MCF 10A (cell line): ENCODE results near the gene GRAMD1B. TPM values are rescaled to one million over a fixed set of nuclear protein-coding genes. Genes with fewer than 3 reads are reported as not detected.

ENCODE experiments used
- BruUV-seq: library from RNA; stranded (reverse); fragments of 400-500 nt; replicated peaks from 2 replicates; lab custom pipeline; 2021; lab: Mats Ljungman, UMichigan
- CTCF ChIA-PET: fragments of 300-600 bp; sonication (Branson Sonifier 250); formaldehyde crosslinking; extraction: SDS; loops from one replicate; lab custom pipeline; 2021; ENCODE audit warnings: antibody characterized with exemption, inconsistent platforms; lab: Yijun Ruan, JAX
- POLR2A ChIA-PET: fragments of 300-600, 350-650 bp; sonication (Branson Sonifier 250); formaldehyde crosslinking; extraction: SDS; loops from one replicate; lab custom pipeline; 2020; ENCODE audit warnings: antibody characterized with exemption, inconsistent platforms; lab: Yijun Ruan, JAX
- DNase-seq: peaks from one replicate; pipeline ENCODE4 v3.0.0-alpha.2; 2018; ENCODE audit not compliant: unreplicated experiment
- H3K27ac Mint-ChIP-seq: one replicate; pipeline ENCODE4 v1.8.0; 2022; ENCODE audit warnings: mild to moderate bottlenecking, low read depth, mixed read lengths; ENCODE audit not compliant: unreplicated experiment
- H3K27me3 Mint-ChIP-seq: one replicate; pipeline ENCODE4 v1.8.0; 2022; ENCODE audit warnings: mixed read lengths; ENCODE audit not compliant: insufficient read depth, unreplicated experiment
- H3K36me3 Mint-ChIP-seq: one replicate; pipeline ENCODE4 v1.8.0; 2022; ENCODE audit warnings: mild to moderate bottlenecking, moderate library complexity, mixed read lengths; ENCODE audit not compliant: insufficient read depth, unreplicated experiment
- H3K4me1 Mint-ChIP-seq: one replicate; pipeline ENCODE4 v1.8.0; 2022; ENCODE audit warnings: mixed read lengths; ENCODE audit not compliant: insufficient read depth, unreplicated experiment
- H3K4me3 Mint-ChIP-seq: one replicate; pipeline ENCODE4 v1.8.0; 2022; ENCODE audit warnings: mild to moderate bottlenecking, moderate library complexity, mixed read lengths; ENCODE audit not compliant: unreplicated experiment
- H3K9me3 Mint-ChIP-seq: one replicate; pipeline ENCODE4 v1.8.0; 2022; ENCODE audit warnings: mixed read lengths; ENCODE audit not compliant: unreplicated experiment
- intact Hi-C: fragments of 100-400 bp; cut with micrococcal nuclease; formaldehyde crosslinking; loops from 2 replicates; pipeline ENCODE4 v1.14.1; 2022
- total RNA-seq: library from RNA; stranded (reverse); gene quantifications from 2 replicates; pipeline ENCODE4 v1.2.3, GENCODE V29; 2022
- TF ChIP-seq, protein P1 (sequence below): fragments of 200-600 bp; IDR thresholded peaks from one replicate; pipeline ENCODE4 v1.8.0; 2022; ENCODE audit warnings: antibody characterized with exemption, mild to moderate bottlenecking; ENCODE audit not compliant: unreplicated experiment

Gene GRAMD1B
- total RNA-seq, 1 experiment from 2014 or later = 0.26 TPM

DNA sequence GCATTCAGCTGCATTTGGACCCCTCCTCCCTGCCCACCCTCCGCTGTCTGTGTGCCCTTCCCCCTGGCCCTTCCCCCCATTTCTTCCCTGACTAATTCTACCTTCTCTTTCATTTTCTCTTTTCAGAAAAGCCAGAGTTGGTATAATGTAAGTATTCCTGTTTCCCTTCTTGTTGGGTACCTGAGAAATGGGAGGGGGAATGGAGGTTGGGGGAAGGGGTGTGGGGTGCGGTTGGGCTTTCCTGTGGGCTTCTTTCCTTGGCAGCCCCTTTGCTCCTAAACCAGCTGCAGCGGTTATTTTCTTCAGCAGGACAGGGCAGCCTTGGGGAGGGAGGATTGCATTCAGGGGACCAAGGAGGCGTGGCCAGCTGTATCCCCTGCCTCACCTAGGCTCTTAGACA lies 154.1 kb downstream of the GRAMD1B start:
- Mint-ChIP-seq H3K27ac (no peak overlapping the region), H3K36me3 (no peaks in the 10 kb centered on the region), H3K9me3 (no peaks in the 10 kb centered on the region), H3K27me3 (peaks cover 44% of the 10 kb centered on the region), H3K4me1 (peaks cover 9% of the 10 kb centered on the region), H3K4me3 (no peak overlapping the region)
- intact Hi-C loops = no loop called here
- no TSS peak for BruUV-seq
- POLR2A ChIA-PET = no interaction called here
- CTCF ChIA-PET = interaction anchor here (0.6 to 14.8 kb wide), 5 partner anchors 32 to 1362 kb away, joined by 3 to 354 read pairs (median 3); no protein-coding TSS in a partner anchor
- TF ChIP-seq, protein P1, sequence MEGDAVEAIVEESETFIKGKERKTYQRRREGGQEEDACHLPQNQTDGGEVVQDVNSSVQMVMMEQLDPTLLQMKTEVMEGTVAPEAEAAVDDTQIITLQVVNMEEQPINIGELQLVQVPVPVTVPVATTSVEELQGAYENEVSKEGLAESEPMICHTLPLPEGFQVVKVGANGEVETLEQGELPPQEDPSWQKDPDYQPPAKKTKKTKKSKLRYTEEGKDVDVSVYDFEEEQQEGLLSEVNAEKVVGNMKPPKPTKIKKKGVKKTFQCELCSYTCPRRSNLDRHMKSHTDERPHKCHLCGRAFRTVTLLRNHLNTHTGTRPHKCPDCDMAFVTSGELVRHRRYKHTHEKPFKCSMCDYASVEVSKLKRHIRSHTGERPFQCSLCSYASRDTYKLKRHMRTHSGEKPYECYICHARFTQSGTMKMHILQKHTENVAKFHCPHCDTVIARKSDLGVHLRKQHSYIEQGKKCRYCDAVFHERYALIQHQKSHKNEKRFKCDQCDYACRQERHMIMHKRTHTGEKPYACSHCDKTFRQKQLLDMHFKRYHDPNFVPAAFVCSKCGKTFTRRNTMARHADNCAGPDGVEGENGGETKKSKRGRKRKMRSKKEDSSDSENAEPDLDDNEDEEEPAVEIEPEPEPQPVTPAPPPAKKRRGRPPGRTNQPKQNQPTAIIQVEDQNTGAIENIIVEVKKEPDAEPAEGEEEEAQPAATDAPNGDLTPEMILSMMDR = no peak
- no peak for DNase-seq

DNA sequence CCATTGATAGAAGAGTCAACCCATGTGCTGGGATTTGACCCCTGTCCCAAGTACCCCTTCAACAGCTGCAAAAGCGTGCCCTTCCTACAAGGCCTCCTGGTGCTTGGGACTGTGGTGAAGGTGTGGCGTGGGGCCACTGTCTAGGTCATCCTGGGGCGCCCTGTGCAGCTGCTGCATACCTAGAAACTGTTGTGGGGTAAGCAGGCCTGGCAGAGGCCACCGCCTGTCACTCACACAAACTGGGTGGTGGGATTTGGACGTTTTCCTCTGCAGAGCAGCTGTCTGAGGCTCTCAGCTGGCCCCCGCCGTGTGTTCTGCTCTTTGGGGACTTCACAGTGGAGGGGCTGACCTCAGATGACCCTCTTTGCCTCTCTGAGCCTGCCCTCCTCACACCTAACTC lies 154.7 kb downstream of the GRAMD1B start:
- H3K36me3 Mint-ChIP-seq = no peaks in the 10 kb centered on the region
- H3K27ac Mint-ChIP-seq = no peak overlapping the region
- POLR2A ChIA-PET = no interaction called here
- no peak overlapping the region for H3K4me3 Mint-ChIP-seq
- peaks cover 9% of the 10 kb centered on the region for H3K4me1 Mint-ChIP-seq
- H3K27me3 Mint-ChIP-seq = peaks cover 39% of the 10 kb centered on the region
- H3K9me3 Mint-ChIP-seq = no peaks in the 10 kb centered on the region
- TF ChIP-seq, protein P1 = no peak
- intact Hi-C loops = no loop called here
- CTCF ChIA-PET = interaction anchor here (1.2 to 14.8 kb wide), 3 partner anchors 31 to 125 kb away, joined by 3 to 354 read pairs (median 7); no protein-coding TSS in a partner anchor
- no TSS peak for BruUV-seq
- DNase-seq = no peak

DNA sequence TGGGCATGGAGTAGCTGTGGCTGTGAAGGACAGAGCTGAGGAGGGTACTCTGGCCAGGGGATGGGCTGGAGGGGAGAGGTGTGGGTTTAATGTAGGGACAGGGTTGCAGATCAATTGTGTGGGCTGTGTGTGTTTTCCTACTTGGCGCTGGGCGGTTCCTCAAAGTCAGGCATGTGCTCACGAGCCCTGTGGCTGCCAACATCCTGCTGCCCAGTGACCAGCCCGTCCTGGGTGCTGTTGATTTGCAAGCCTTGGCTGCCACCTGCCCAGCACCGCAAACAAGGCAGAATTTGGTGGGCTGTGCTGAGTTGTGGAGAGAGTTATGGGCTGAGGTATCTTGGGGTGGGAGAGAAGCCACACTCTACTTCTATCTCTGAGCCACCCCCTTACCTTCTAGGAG lies 155.1 kb downstream of the GRAMD1B start:
- H3K27me3 Mint-ChIP-seq = peaks cover 34% of the 10 kb centered on the region
- no peak overlapping the region for H3K27ac Mint-ChIP-seq
- ChIA-PET POLR2A (no interaction called here), CTCF (interaction anchor here (1.2 to 14.8 kb wide), 4 partner anchors 8 to 486 kb away, joined by 3 to 354 read pairs (median 6); no protein-coding TSS in a partner anchor)
- no peak for DNase-seq
- TF ChIP-seq, protein P1 = no peak
- no peaks in the 10 kb centered on the region for H3K36me3 Mint-ChIP-seq
- no peaks in the 10 kb centered on the region for H3K9me3 Mint-ChIP-seq
- no peak overlapping the region for H3K4me3 Mint-ChIP-seq
- H3K4me1 Mint-ChIP-seq = peaks cover 9% of the 10 kb centered on the region
- intact Hi-C loops = no loop called here
- BruUV-seq = no TSS peak

DNA sequence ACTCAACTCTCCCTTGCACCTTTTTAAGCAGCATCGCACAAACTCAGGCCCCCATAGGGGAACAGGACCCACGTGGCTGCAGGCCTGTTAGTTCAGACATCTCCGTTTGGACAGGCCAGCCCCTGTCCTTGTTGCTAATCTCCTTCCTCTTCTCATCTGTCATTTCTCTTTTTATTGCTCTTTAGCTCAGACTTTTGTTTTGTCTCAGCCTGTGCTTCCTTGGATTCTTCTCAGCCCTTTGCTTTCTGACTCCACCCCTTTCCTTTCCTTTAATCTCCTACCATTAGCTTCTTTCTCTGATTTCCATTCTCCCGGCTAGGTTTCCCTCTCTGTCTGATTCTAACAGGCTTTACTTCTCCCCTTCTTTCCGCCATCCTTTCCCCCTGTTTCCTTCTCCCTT lies 155.6 kb downstream of the GRAMD1B start:
- TF ChIP-seq, protein P1 = no peak
- ChIA-PET CTCF (interaction anchor here (0.6 to 14.8 kb wide), 6 partner anchors 9 to 567 kb away, joined by 3 to 354 read pairs (median 4); no protein-coding TSS in a partner anchor), POLR2A (no interaction called here)
- Mint-ChIP-seq H3K36me3 (no peaks in the 10 kb centered on the region), H3K4me3 (no peak overlapping the region), H3K27ac (no peak overlapping the region), H3K27me3 (peaks cover 29% of the 10 kb centered on the region), H3K9me3 (no peaks in the 10 kb centered on the region), H3K4me1 (peaks cover 4% of the 10 kb centered on the region)
- no peak for DNase-seq
- no TSS peak for BruUV-seq
- intact Hi-C loops = no loop called here
